H1 (cell line): Measurements from ENCODE around the gene SBNO2. TPM values are rescaled to one million over a fixed set of nuclear protein-coding genes. Genes with fewer than 3 reads are reported as not detected.

ENCODE experiments used
- CTCF ChIA-PET: fragments of 300-600 bp; sonication (Branson Sonifier 250); formaldehyde crosslinking; loops from one replicate; lab custom pipeline; 2021; ENCODE audit not compliant: partially characterized antibody; lab: Charles Lee
- POLR2A ChIA-PET: fragments of 300-600 bp; sonication (Branson Sonifier 250); formaldehyde crosslinking; loops from one replicate; lab custom pipeline; 2021; ENCODE audit warnings: inconsistent platforms; ENCODE audit not compliant: partially characterized antibody; lab: Charles Lee
- DNase-seq, 2 experiments: peaks; one replicate each; pipeline versions ENCODE4 v3.0.0 to v3.0.0-alpha.2; 2010 to 2022; ENCODE audit warnings: low spot score in 2 of 2, low read depth in 1 of 2, mixed read lengths in 1 of 2
- FAIRE-seq: peaks from 2 replicates; lab custom pipeline; 2011; peaks lifted over from hg19 to GRCh38; lab: Jason Lieb, UNC
- H2AFZ ChIP-seq: 2 replicates; pipeline ENCODE4 v1.8.1; 2012; ENCODE audit warnings: low read length, inconsistent platforms
- H2AK5ac ChIP-seq: 2 replicates; pipeline ENCODE4 v1.6.1; 2013; ENCODE audit warnings: low read depth, low read length
- H2BK120ac ChIP-seq: replicated peaks from 2 replicates; pipeline ENCODE3; 2013; ENCODE audit warnings: low read depth, low read length, inconsistent platforms
- H2BK12ac ChIP-seq: 2 replicates; pipeline ENCODE4 v1.6.1; 2013; ENCODE audit warnings: low read depth, low read length
- H2BK15ac ChIP-seq: 2 replicates; pipeline ENCODE4 v1.6.1; 2013; ENCODE audit warnings: low read length
- H2BK20ac ChIP-seq: 2 replicates; pipeline ENCODE4 v1.6.1; 2013; ENCODE audit warnings: low read length
- H2BK5ac ChIP-seq: 2 replicates; pipeline ENCODE4 v1.6.1; 2013; ENCODE audit warnings: low read depth, low read length
- H3K14ac ChIP-seq: 2 replicates; pipeline ENCODE4 v1.6.1; 2013; ENCODE audit warnings: inconsistent platforms; ENCODE audit not compliant: insufficient read length
- H3K18ac ChIP-seq: 2 replicates; pipeline ENCODE4 v1.6.1; 2013; ENCODE audit warnings: low read length; ENCODE audit errors: extremely low read depth
- H3K23ac ChIP-seq: 2 replicates; pipeline ENCODE4 v1.6.1; 2013; ENCODE audit warnings: inconsistent platforms; ENCODE audit not compliant: insufficient read length
- H3K23me2 ChIP-seq: 2 replicates; pipeline ENCODE4 v1.6.1; 2013; ENCODE audit warnings: low read depth, low read length
- H3K27ac ChIP-seq: 2 replicates; pipeline ENCODE4 v1.6.1; 2011; ENCODE audit warnings: low read depth, low read length, inconsistent platforms
- H3K27me3 ChIP-seq, 4 experiments: replicated peaks in 1 of 4; 1 replicate in 1 of 4; 2 replicates in 3 of 4; pipeline versions ENCODE4 v1.6.1 to v1.8.1; 2011 to 2013; ENCODE audit warnings: low read length in 3 of 4, mild to moderate bottlenecking in 3 of 4, inconsistent platforms in 2 of 4, mixed read lengths in 2 of 4, moderate library complexity in 1 of 4; ENCODE audit not compliant: control insufficient read depth in 3 of 4, insufficient read depth in 3 of 4; ENCODE audit errors: extremely low read depth in 1 of 4
- H3K36me3 ChIP-seq, 4 experiments: 2 replicates each; pipeline versions ENCODE4 v1.6.1 to v1.8.1; 2011 to 2013; ENCODE audit warnings: mild to moderate bottlenecking in 4 of 4, low read length in 3 of 4, moderate library complexity in 2 of 4, control low read depth in 1 of 4, inconsistent platforms in 1 of 4; ENCODE audit not compliant: insufficient read depth in 4 of 4, control insufficient read depth in 2 of 4
- H3K4ac ChIP-seq: replicated peaks from 2 replicates; pipeline ENCODE3; 2013; ENCODE audit warnings: low read length, low read depth, mixed read lengths, inconsistent platforms; ENCODE audit not compliant: insufficient read length
- H3K4me1 ChIP-seq, 4 experiments: replicated peaks in 1 of 4; 1 replicate in 1 of 4; 2 replicates in 3 of 4; pipeline versions ENCODE4 v1.6.1 to v1.8.1; 2011 to 2013; ENCODE audit warnings: low read length in 3 of 4, inconsistent platforms in 2 of 4, mixed read lengths in 1 of 4; ENCODE audit not compliant: insufficient read depth in 4 of 4, control insufficient read depth in 3 of 4
- H3K4me2 ChIP-seq, 2 experiments: 2 replicates each; pipeline versions ENCODE4 v1.6.1 to v1.8.1; 2011 to 2013; ENCODE audit warnings: low read depth in 2 of 2, low read length in 2 of 2, control low read depth in 1 of 2, inconsistent platforms in 1 of 2, mild to moderate bottlenecking in 1 of 2; ENCODE audit not compliant: insufficient read depth in 1 of 2
- H3K4me3 ChIP-seq, 4 experiments: fragments of 200-600, 300-600 bp in 1 of 4; sonication (generic), shearing (Covaris generic), sonication (Bioruptor Twin) in 1 of 4; 2 replicates each; pipeline versions ENCODE4 v1.5.1 to v1.8.1; 2011 to 2016; ENCODE audit warnings: low read length in 4 of 4, low read depth in 3 of 4, control low read depth in 2 of 4, inconsistent platforms in 2 of 4, mild to moderate bottlenecking in 2 of 4, mixed read lengths in 1 of 4, moderate library complexity in 1 of 4; ENCODE audit not compliant: insufficient read depth in 2 of 4; ENCODE audit errors: extremely low read depth in 1 of 4
- H3K56ac ChIP-seq: replicated peaks from 2 replicates; pipeline ENCODE3; 2013; ENCODE audit warnings: low read depth, mild to moderate bottlenecking, mixed read lengths, low read length, inconsistent platforms; ENCODE audit not compliant: insufficient read length
- H3K79me1 ChIP-seq: 2 replicates; pipeline ENCODE4 v1.6.1; 2013; ENCODE audit warnings: low read depth, low read length, control low read depth
- H3K79me2 ChIP-seq, 2 experiments: 2 replicates each; pipeline versions ENCODE4 v1.6.1 to v1.8.1; 2012 to 2013; ENCODE audit warnings: low read length in 2 of 2, mild to moderate bottlenecking in 2 of 2, inconsistent platforms in 1 of 2; ENCODE audit not compliant: insufficient read depth in 2 of 2, control insufficient read depth in 1 of 2
- H3K9ac ChIP-seq, 4 experiments: replicated peaks in 1 of 4; 1 replicate in 1 of 4; 2 replicates in 3 of 4; pipeline versions ENCODE4 v1.6.1 to v1.8.1; 2011 to 2013; ENCODE audit warnings: low read depth in 3 of 4, low read length in 3 of 4, control low read depth in 2 of 4, mild to moderate bottlenecking in 2 of 4, moderate library complexity in 2 of 4, inconsistent platforms in 1 of 4; ENCODE audit errors: extremely low read depth in 1 of 4
- H3K9me3 ChIP-seq, 2 experiments: 2 replicates each; pipeline versions ENCODE4 v1.6.1 to v1.8.1; 2012 to 2013; ENCODE audit warnings: mild to moderate bottlenecking in 2 of 2, moderate library complexity in 2 of 2, control low read depth in 1 of 2, inconsistent platforms in 1 of 2, low read depth in 1 of 2, low read length in 1 of 2, mixed read lengths in 1 of 2; ENCODE audit not compliant: insufficient read depth in 2 of 2
- H4K20me1 ChIP-seq, 2 experiments: replicated peaks in 1 of 2; 2 replicates each; pipeline versions ENCODE3 to v1.8.1; 2011 to 2013; ENCODE audit warnings: inconsistent platforms in 2 of 2, low read length in 2 of 2, mild to moderate bottlenecking in 1 of 2; ENCODE audit not compliant: insufficient read depth in 2 of 2, control insufficient read depth in 1 of 2
- H4K5ac ChIP-seq: 2 replicates; pipeline ENCODE4 v1.6.1; 2013; ENCODE audit warnings: low read length, low read depth, mixed read lengths, inconsistent platforms; ENCODE audit not compliant: insufficient read length
- H4K8ac ChIP-seq: 2 replicates; pipeline ENCODE4 v1.8.0; 2013; ENCODE audit warnings: mild to moderate bottlenecking, moderate library complexity, low read length, inconsistent platforms; ENCODE audit not compliant: insufficient read depth; ENCODE audit errors: extremely low read depth
- H4K91ac ChIP-seq: replicated peaks from 2 replicates; pipeline ENCODE3; 2013; ENCODE audit warnings: low read length, mixed read lengths, inconsistent platforms; ENCODE audit not compliant: insufficient read length
- ASH2L ChIP-seq: fragments of 200-600, 300-600 bp; sonication (generic); IDR thresholded peaks from one replicate; pipeline ENCODE4 v1.7.1; 2017; ENCODE audit warnings: low read length
- EP300 ChIP-seq, 2 experiments: IDR thresholded peaks; 1 replicate in 1 of 2; 2 replicates in 1 of 2; pipeline ENCODE4 v1.6.1; 2011 to 2012; ENCODE audit warnings: low read depth in 2 of 2, low read length in 2 of 2, mild to moderate bottlenecking in 2 of 2, borderline replicate concordance in 1 of 2, inconsistent platforms in 1 of 2, moderate library complexity in 1 of 2
- POLR2A ChIP-seq, 2 experiments: IDR thresholded peaks; 1 replicate in 1 of 2; 2 replicates in 1 of 2; pipeline ENCODE4 v1.6.1; 2011; ENCODE audit warnings: low read depth in 2 of 2, low read length in 2 of 2, mild to moderate bottlenecking in 2 of 2; ENCODE audit errors: control extremely low read depth in 1 of 2
- POLR2AphosphoS5 ChIP-seq: IDR thresholded peaks from 2 replicates; pipeline ENCODE4 v1.6.1; 2011; ENCODE audit warnings: low read depth, low read length
- WGBS, 2 experiments: shearing (Covaris generic) in 1 of 2; methylation state at CpG; one replicate each; pipeline versions ENCODE4 v1.1.6 to v1.1.7; 2013 to 2015; ENCODE audit warnings: low lambda C conversion rate in 2 of 2, mixed read lengths in 2 of 2, inconsistent platforms in 1 of 2, low coverage in 1 of 2, missing lambda C conversion rate in 1 of 2; ENCODE audit not compliant: insufficient replicate concordance in 2 of 2, insufficient coverage in 1 of 2, insufficient read length in 1 of 2; ENCODE audit errors: extremely low coverage in 1 of 2, missing lambda C conversion rate in 1 of 2; 5-methylcytosine and 5-hydroxymethylcytosine counted together
- polyA plus RNA-seq, 7 experiments: library from polyadenylated mRNA; depleted of rRNA in 3 of 7; stranded (reverse) in 5 of 7; unstranded in 2 of 7; fragments of >200 nt in 5 of 7; fragments of 200-250 nt in 2 of 7; gene quantifications; 1 replicate in 5 of 7; 2 replicates in 1 of 7; 4 replicates in 1 of 7; pipeline versions ENCODE4 v1.2.1 to v1.2.3, GENCODE V29; 2011 to 2013; ENCODE audit warnings: missing spikeins in 2 of 7, mixed read lengths in 2 of 7
- total RNA-seq: library from RNA; stranded (reverse); fragmentation: NEBNext Ultra II Directional; extraction: Animal tissue kit (Norgen Biotek cat#: 25700); gene quantifications from 2 replicates; pipeline ENCODE4 v1.2.1, GENCODE V29; 2021

The SBNO2 gene
- total and polyA plus RNA-seq, 2 of the 8 experiments (the other 6 are each of a cell fraction or from before 2014, with no cell fraction given), result 12.2 to 31.4 TPM

DNA sequence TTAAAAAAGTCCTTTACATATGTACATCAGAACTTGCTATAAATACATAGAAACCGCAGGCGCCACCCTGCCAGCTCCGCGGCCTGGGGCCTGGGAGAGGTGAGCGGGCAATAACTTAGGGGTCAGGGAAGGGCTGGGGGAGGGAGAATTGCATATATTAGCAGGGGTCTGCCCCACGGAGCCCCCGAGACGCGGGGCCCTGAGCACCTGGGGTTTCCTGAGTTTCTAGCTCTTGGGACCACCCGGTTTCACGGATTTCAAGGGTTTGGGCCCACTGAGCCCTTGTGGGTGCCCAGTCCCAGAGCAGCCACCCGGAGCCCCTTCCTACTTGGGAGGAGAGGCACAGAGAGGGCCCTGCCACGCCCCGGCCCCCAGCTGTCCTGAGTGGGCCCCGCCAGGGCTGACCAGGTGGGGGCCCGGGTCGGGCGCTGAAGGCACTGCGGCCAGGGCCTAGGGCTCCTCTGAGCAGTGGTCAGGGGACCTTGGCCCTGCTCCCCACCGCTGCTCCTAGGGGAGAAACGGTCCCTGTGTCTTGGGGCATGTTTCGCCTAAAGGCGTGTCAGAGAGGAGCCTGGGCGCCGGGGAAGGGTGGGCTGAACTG, 66.3 kb downstream of the SBNO2 start:
- H3K79me1 ChIP-seq, result peaks cover 2% of the 10 kb centered on the region
- H3K23ac ChIP-seq, result no peak overlapping the region
- no peak for FAIRE-seq
- no peak overlapping the region for H3K4me2 ChIP-seq
- H3K4ac ChIP-seq, result no peak overlapping the region
- H3K23me2 ChIP-seq, result peaks cover 7% of the 10 kb centered on the region; the same call in 1 of the 2 replicates
- H3K79me2 ChIP-seq, result no peaks in the 10 kb centered on the region; a peak in 1 of 4 replicates
- 93% methylated on average over 23 of the region's 25 CpGs; no CpG with 5 or more reads in 1 of the 2 experiments for WGBS, 2 experiments
- H2BK20ac ChIP-seq, result no peak overlapping the region
- no peak overlapping the region for H4K91ac ChIP-seq
- H2BK15ac ChIP-seq, result no peak overlapping the region
- H3K9ac ChIP-seq, result no peak overlapping the region
- H4K5ac ChIP-seq, result no peak overlapping the region
- H3K18ac ChIP-seq, result no peak overlapping the region
- no peak overlapping the region for H2BK12ac ChIP-seq
- H3K36me3 ChIP-seq, result peaks cover 8 to 37% (median 17%) of the 10 kb centered on the region in 4 experiments; a peak in 6 of 8 replicates
- peaks cover 5 to 14% of the 10 kb centered on the region in 2 experiments for H4K20me1 ChIP-seq
- no peaks in the 10 kb centered on the region for H3K9me3 ChIP-seq
- POLR2A ChIA-PET, result interaction anchor here (0.9 to 9.8 kb wide), 8 partner anchors 9 to 128 kb away, joined by 3 to 116 read pairs (median 4); no protein-coding TSS in a partner anchor
- no peak overlapping the region; the same call in 1 of the 2 replicates for H4K8ac ChIP-seq
- H3K27me3 ChIP-seq, result no peaks in the 10 kb centered on the region
- no peak overlapping the region for H3K56ac ChIP-seq
- no peak overlapping the region for H3K27ac ChIP-seq
- no peak for DNase-seq
- H3K4me3 ChIP-seq, result no peak overlapping the region
- no peak overlapping the region for H2BK5ac ChIP-seq
- H3K4me1 ChIP-seq, result peaks cover 0 to 12% (median 6%) of the 10 kb centered on the region in 4 experiments; a peak in 5 of 7 replicates
- CTCF ChIA-PET, result interaction anchor here (0.5 to 2.1 kb wide), 4 partner anchors 23 to 92 kb away, joined by 3 to 4 read pairs (median 3); no protein-coding TSS in a partner anchor
- no peak overlapping the region for H2AFZ ChIP-seq
- TF ChIP-seq POLR2AphosphoS5 (peak; percentile 54; the same call in 1 of the 2 replicates), ASH2L (no peak), EP300 (IDR thresholded peaks at IDR 0.05; ENCODE audit: borderline replicate concordance in 1 of 2, low read depth in 2 of 2, low read length in 2 of 2) (no peak), POLR2A (IDR thresholded peaks at IDR 0.05; ENCODE audit: control extremely low read depth in 1 of 2, low read depth in 2 of 2, low read length in 2 of 2) (0 out of 3 replicates have a peak, but pooled peaks of 1 of the 2 experiments have one; percentile 30)
- H2AK5ac ChIP-seq, result no peak overlapping the region
- H2BK120ac ChIP-seq, result no peak overlapping the region
- H3K14ac ChIP-seq, result no peak overlapping the region
